GM21515 (cell line): ENCODE results near the gene PSMA4.
A peak's percentile ranks its signal among the peaks of the same experiment; 100 is the strongest.
"Not testable (repeated sequence)": the region's sequence is repeated elsewhere in the genome, so short reads cannot be mapped to it uniquely, and the experiment has no call there.

Source experiments
- ATAC-seq: cut with Tn5 transposase; IDR thresholded peaks from one replicate; pipeline ENCODE4 v1.9.1; 2021; ENCODE audit not compliant: unreplicated experiment

PSMA4 gene

DNA sequence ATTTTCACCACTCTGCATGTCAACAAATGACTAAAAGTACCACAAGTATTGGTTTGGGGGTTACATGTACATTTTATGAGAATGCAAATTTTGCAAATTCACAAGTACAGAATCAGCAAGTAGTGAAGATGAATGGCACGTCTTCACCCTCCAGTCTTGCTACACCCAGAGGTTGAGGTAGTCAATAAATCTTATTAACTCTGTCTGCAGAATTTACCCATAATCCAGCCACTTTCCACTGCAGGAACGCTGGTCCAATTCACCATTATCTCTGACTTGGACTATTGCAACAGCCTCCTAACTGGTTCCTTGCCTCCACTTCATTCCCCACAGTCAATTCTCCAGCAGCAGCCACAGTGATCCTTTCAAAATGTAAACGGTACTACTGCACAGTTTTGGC lies 10.6 kb downstream of the PSMA4 start:
- ATAC-seq = no peak

DNA sequence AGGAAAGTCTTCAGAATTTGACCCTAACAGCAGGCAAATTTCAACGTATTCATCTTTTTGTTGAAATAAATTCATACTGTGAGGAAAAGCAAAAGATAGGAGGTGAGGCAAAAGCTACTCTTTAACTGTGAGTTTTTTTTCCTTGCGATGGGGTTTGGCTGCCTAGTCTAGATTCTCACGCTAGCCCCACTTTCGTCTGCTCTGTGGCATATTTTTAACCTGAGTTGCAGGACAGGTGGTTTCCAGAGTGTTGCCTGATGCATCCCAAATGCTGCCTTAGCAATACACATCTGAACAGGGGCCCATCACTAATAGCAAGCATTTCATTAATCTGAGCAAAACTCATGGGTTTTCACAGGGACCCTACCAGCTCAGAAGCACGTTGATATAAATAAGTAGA lies 11.7 kb downstream of the PSMA4 start:
- ATAC-seq = no peak

DNA sequence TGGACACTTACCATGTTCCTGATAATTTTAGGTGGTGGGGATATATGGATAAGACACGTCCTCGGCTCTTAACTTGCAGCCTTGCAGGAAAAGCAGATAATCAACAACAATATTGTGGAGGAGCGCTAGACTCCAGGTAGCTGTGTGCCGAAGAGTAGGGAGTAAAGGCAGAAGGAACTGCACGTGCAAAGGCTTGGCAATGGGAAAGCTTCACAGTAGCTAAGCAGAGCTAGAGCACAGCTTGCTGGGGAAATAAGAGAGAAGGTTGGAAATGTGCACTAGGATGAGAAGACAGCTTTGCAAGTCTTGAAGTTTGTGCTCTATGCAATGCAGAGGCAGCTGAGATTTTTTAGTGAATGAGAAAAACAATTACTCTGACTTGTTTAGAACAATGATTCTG lies 12.4 kb downstream of the PSMA4 start:
- no peak for ATAC-seq

DNA sequence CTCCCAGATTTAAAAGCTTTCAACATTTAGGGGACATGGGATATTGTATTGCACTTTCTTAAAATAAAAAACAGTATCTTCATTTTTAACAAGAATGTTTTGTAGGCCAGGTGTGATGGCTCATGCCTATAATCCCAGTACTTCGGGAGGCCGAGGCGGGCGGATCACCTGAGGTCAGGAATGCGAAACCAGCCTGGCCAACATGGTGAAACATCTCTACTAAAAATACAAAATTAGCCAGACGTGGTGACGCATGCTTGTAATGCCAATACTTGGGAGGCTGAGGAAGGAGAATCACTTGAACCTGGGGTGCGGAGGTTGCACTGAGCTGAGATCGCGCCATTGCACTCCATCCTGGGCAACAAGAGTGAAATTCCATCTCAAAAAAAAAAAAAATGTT lies 20.0 kb downstream of the PSMA4 start:
- not testable (repeated sequence) for ATAC-seq

DNA sequence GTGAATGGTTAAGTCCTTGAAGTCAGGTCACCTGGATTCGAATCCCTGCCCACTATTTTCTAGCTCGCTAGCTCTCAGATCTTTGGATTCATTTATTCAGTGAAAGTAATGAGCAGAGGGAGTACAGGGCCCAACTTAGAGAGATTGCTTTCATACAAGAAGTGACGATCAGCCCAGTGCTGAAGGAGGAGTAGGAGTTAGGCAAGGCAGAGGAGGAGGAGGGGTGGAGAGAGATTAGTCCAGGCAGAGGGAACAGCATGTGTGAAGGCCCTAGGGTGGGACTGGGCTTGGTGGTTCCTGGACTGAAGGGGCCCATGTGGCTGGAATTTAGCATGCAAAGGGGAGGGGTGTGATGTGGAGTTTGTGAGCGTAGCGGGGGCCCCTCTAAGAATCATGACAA lies 21.2 kb downstream of the PSMA4 start:
- ATAC-seq = no peak

DNA sequence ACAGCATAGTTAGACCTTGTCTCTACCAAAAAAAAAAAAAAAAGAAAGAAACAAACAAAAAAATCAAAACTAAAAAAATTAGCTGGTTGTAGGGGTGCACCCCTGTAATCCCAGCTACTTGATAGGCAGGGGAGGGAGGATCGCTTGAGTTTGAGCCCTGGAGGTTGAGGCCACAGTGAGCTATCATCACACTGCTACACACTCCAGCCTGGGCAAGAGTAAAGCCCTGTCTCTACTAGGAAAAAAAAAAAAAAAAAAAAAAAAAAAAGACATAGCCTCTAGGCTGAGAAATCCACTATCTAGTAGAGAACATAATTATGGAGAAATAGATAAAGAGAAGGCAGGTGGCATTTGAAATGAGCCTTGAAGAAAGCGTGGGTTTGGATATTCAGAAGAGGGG lies 22.8 kb downstream of the PSMA4 start:
- ATAC-seq = no peak

DNA sequence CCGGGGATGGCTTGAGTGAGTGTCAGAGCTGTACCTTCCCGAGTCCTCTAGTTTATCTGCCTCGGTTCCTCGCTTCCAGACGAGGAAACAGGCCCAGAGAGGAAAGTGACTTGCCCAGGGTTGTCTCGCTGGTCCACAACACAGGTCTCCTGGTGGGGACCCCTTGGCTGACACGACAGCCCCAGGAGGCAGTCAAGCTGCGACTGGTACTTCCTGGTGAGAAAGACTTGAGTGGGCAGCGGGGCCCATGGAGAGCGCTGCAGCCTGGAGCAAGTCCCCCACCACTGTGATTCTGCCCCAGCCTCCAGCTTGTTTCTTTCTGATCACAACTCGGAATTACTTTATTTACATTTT lies 24.5 kb downstream of the PSMA4 start:
- no peak for ATAC-seq

DNA sequence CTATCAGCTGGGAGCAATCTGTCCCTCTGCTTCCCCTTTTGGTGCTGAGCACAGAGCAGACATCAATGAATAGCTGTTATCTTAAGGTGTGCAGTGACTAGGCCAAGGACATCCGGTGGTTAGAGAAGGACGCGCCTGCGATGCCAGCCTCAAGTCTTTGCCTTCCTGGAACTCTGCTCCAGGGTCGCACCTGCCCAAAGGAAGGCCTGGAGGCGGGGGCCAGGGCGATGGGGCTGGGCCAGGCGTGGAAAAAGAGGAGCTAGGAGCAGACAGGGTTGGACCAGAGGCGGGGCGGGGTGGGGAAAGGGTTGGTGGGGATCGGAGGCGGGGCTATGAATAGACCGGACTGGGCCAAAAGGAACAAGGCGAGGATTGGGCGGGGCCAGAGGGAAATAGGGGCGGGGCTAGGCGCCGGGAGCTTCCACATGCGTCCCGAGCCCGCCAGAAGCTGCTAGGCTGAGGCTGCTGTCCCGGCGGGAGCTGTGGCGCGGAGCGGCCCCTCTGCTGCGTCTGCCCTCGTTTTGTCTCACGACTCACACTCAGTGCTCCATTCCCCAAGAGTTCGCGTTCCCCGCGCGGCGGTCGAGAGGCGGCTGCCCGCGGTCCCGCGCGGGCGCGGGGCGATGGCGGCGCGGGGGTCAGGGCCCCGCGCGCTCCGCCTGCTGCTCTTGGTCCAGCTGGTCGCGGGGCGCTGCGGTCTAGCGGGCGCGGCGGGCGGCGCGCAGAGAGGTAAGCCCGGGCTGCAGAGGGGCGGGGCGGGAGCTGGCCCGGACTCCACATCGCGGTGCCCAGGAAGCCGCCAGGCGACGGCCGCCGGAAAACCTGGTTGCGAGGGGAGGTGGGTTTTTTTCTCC lies 25.1 kb downstream of the PSMA4 start, which contains the start of gene CHRNA5:
Gene CHRNA5 (plus strand): TSS at position 424 of the 854 bp plus-strand sequence. CDS start 200 bp downstream, at position 624.
- peak; percentile 81 for ATAC-seq

DNA sequence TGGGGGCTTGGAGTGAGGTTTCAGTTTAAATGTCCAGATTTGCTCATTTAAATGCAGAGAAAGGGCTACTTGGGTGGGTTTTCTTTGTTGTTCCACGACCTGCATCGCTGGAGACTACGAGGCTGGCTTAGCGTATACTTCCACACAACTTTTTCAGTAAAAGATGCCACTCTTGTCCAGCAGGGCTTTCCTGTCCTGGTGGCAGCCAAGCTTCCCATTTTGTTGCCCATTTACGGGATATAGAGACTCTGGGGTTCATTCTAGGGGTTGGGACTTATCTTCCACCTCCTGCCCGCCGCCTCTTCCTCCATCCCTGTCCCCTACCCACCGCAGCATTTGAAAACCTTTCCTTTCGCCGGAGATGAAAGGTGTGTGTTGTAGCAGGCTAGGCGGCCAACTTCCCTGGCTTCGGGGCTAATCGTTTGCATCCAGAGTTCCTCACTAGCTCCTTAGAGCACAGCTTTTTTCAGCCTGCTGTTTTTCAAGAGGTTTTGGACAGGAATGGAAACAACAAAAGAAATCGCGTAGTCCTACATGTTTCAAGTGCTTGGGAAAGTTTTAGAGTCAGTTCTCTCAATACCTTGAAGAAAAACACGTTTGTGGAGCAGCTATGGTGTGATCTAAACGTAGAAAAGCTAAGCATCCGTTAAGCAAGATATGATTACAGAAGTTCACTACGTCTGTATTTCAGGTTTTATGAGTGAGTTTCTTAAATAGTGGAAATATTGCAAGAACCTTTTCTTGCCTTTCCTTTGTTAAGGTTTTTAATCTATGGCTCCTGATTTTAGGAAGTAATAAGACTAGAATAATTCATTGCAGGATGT lies 25.9 kb downstream of the PSMA4 start:
- peak; percentile 21 for ATAC-seq

DNA sequence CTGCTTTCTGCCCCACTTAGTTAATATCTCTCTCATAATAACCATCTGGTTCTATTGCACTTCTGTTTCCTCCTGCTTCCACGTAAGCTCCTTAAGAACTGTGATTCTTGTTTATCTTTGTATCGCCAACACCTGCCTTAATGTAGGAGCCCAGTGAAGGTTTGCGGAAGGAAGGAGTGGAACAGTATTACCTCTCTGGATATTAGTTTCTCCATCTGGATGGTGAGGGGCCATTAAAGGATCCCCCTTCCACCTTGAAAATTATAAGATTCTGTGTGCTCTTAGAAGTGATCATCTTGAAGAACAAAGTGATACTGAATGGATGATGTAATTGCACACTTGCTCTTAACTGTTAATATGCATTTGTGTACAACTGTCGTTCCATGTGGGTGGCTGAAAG lies 27.3 kb downstream of the PSMA4 start:
- ATAC-seq = no peak

DNA sequence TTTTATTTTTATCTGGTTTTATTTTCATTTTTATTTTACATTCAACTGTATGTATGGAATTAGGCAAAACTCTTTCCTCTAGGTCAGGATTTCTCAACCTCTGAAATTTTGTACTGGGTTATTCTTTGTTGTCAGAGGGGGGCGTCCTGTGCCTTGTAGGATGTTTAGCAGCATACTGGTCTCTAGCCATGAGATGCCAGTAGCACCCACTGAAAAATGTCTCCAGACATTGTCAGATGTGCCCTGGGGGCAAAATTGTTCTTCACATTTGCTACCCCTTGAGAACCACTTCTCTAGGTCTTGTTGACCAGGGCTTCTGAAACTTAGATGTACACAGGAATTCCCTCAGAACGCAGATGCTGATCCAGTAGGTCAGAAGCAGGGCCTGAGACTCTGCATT lies 30.5 kb downstream of the PSMA4 start:
- no peak for ATAC-seq

DNA sequence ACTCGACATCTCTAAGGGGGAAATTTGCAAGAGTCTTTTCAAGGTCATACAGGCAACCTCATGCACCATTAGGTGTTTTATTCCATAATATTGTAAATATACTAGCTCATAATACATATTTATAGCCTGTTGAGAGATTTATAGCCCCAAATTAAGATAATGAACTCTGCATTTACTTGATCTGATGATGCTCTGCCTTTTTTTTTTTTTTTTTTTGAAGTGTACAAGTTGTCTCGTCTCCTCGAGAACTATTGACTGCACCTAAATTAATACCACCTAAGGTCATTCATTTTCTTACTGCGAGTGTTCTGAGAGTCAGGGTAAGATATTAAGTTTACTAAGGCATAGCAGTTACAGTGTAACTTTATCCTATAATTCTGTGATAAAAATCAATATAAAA lies 31.1 kb downstream of the PSMA4 start:
- no peak for ATAC-seq

DNA sequence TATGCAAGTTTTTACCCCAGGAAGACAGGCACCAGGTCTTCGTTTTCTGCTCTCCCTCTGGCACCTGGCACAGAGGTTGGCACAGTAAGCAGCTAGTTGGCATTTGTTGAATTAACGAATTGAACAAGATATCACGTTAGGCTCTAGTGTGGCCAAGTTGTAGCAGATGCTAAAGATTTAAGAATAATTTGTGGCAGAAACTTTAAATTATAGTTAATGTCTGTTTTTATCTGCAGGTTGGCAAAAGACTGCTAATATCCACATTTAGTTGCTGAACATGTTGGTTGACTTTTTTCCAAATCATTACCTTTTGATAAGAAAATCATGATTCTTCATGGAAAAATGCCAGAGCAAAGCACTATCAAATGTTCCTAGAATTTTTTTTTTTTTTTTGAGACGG lies 33.2 kb downstream of the PSMA4 start:
- ATAC-seq = no peak

DNA sequence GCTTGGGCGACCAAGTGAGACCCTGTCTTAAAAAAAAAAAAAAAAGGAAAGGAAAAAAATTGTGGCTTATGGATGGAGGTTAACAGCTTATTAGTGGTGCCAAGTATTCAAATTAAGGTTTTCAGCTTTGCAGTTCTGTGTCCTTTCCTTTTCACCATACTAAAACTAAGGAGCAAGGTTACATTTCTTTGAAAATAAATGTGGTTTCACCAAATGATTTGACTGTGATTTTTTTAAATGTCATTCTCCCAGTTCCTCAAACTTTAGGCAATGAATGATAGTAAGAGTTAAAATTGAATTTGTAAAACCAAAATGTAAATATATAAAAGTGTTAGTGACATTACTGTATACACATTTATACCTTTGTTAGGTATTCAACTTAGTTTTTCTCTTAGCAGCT lies 34.7 kb downstream of the PSMA4 start:
- ATAC-seq = no peak

DNA sequence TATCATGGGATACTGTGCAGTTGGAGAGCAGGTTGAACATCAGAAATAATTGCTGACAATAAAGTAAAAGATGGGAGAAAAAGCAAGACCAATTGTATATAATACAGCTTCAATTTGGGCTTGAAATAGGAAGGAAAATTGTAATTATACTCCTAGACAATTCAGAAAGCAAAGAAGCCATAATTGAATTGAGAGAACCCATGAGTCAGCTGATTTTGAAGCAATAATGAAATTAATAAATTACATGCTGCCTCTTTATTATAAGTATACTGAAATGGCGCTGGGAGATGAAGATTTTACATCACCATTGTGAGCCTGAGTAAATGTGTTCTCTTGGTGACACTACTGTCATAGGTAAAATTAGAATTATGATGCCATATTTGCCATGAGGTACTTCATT lies 57.3 kb downstream of the PSMA4 start:
- no peak for ATAC-seq

DNA sequence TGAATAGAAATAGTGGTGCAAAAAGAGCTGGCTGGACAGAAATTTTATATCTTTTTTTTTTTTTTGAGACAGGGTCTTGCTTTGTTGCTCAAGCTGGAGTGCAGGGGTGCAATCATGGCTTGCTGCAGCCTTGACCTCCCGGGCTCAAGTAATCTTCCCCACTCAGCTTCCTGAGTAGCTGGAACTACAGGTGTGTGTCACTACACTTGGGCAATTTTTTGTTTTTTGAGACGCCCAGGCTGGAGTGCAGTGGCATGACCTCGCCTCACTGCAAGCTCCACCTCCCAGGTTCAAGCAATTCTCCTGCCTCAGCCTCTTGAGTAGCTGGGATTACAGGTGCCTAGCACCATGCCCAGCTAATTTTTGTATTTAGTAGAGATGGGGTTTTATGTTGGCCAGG lies 58.1 kb downstream of the PSMA4 start:
- no peak for ATAC-seq

DNA sequence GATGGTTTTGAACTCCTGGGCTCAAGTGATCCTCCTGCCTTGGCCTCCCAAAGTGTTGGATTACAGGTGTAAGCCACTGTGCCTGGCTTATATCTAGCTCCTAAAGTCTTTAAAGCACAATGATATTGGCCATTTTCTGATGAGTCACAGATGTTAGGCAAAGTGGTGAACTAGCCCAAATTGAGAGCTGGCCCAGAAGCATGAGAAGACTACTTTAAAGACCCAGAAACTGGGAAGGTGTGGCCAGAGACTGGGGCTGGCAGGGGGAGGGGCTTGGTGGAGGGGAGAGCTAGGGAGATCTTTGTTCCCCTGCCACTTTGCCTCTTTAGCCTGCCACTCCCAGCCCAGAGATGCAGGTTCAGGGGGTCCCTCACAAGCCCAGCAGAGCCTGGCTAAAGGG lies 58.9 kb downstream of the PSMA4 start:
- ATAC-seq = no peak
